Esophagus muscularis mucosa (tissue), 3 donors: ENCODE data around the gene CISH.

ENCODE experiments used
- POLR2A ChIP-seq: fragments of 450-650 bp; IDR thresholded peaks from one replicate; pipeline ENCODE4 v1.6.1; 2017; ENCODE audit warnings: antibody characterized with exemption, moderate library complexity, mild to moderate bottlenecking, low read depth
- TF ChIP-seq, protein P1 (sequence below), 3 experiments: fragments of 200-600 bp in 2 of 3; fragments of 450-650 bp in 1 of 3; sonication (generic) in 2 of 3; IDR thresholded peaks; one replicate each; pipeline ENCODE4 v1.5.1; 2017 to 2019; ENCODE audit warnings: antibody characterized with exemption in 3 of 3, mild to moderate bottlenecking in 2 of 3, moderate library complexity in 1 of 3

- TF ChIP-seq, protein P1, sequence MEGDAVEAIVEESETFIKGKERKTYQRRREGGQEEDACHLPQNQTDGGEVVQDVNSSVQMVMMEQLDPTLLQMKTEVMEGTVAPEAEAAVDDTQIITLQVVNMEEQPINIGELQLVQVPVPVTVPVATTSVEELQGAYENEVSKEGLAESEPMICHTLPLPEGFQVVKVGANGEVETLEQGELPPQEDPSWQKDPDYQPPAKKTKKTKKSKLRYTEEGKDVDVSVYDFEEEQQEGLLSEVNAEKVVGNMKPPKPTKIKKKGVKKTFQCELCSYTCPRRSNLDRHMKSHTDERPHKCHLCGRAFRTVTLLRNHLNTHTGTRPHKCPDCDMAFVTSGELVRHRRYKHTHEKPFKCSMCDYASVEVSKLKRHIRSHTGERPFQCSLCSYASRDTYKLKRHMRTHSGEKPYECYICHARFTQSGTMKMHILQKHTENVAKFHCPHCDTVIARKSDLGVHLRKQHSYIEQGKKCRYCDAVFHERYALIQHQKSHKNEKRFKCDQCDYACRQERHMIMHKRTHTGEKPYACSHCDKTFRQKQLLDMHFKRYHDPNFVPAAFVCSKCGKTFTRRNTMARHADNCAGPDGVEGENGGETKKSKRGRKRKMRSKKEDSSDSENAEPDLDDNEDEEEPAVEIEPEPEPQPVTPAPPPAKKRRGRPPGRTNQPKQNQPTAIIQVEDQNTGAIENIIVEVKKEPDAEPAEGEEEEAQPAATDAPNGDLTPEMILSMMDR (IDR thresholded peaks at IDR 0.05) = no peak
- no peak for TF ChIP-seq POLR2A
These were observed 14.8 kb upstream of the CISH start for GRCh38 chr3:50626401-50626800.
